ENCODE measurements around the gene COL27A1.

DNA sequence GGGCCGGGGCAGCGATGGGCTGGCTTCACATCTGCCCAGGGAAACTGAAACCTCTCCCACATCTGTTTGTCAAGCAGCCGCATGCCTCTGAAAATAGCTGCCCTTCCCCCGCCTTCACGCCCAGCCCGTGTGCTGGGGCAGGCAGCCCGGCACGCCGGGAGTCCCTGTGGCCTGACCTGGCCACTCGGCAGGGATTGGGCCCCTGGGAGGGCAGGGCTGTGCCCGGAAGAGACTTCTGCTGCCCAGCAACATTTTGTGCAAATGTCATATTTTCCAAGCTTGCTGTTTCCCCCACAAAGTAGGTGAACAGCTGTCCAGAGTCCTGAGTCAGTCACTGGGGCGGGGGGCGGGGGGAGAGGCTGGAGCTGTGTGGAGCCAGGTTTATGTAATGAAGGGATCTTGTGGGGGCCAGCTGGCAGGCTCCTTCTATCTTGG, 8.2 kb downstream of the COL27A1 start:
- TF ChIP-seq CTCF (IDR thresholded peaks at IDR 0.05) (no peak), EZH2 (IDR thresholded peaks at IDR 0.05; ENCODE audit: borderline replicate concordance, insufficient read depth, low read depth, low read length, poor library complexity, severe bottlenecking) (no peak)
